Dermis lymphatic vessel endothelial cell (primary cell): ENCODE results near the gene DAB1. TPM values are rescaled to one million over a fixed set of nuclear protein-coding genes. Genes with fewer than 3 reads are reported as not detected.

ENCODE experiments used
- total RNA-seq: library from RNA; depleted of rRNA; stranded (reverse); fragments of >200 nt; gene quantifications from 2 replicates; pipeline ENCODE4 v1.2.1, GENCODE V29; 2014

DAB1 gene
- total RNA-seq = 0.09 TPM in 1 of 2 replicates, not detected in the other

GRCh38 chr1:57423656-57424211 lies at the start of gene DAB1:
DAB1 (minus strand) TSS chr1:57424060; CDS start chr1:57291030, 133,030 bp downstream.

DNA sequence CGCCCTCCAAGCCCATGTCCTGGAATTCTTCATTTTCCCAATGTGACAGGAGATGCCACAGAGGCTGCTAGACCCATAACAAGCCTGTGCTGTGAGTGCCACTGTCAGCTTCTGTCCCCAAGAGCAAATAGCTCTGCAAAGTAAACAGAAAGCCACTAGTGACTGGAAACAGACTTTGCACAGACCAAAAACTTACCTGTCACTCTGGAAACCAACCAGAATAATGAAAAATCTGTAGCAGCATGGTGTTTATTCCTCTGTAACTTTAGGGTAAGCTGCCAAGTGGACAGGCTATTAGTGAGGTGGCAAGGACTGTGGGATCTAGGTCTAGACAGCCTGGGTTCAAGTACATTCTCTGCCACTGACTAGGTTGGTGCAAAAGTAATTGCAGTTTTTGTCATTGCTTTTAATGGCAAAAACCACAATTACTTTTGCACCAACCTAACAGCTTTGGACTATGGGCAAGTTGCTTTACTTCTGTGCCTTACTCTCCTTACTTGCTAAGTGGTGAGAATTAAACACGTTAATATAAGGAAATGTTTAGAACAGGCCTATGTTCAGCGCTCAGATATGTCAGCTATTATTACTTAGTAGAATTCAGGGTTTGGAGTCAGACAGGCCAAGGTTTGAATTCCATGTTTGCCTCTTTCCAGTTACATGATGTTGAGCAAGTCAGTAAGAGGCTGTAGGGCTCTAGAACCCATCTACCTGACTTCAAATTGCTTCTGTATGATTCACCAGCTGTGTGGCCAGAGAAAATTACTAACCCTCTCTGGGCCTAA lies 457.8 kb downstream of the DAB1 start, which contains the start of gene C8B:
C8B (minus strand) TSS at position 100 of the 782 bp plus-strand sequence; CDS start at position 33, 67 bp downstream.

